K562 (cell line): ENCODE measurements around the gene CENPT. TPM values are rescaled to one million over a fixed set of nuclear protein-coding genes. Genes with fewer than 3 reads are reported as not detected.

Experiments
- CBFA2T3 ChIP-seq: fragments of 450-650 bp; IDR thresholded peaks from 2 replicates; pipeline ENCODE4 v1.6.1; 2017
- CHD4 ChIP-seq: fragments of 200-600 bp; sonication (generic); IDR thresholded peaks from 3 replicates; pipeline ENCODE4 v1.6.1; 2012; ENCODE audit warnings: low read depth, mild to moderate bottlenecking, mixed read lengths, low read length, inconsistent platforms; ENCODE audit not compliant: insufficient read depth, insufficient replicate concordance, poor library complexity, severe bottlenecking
- CREBBP ChIP-seq: IDR thresholded peaks from one replicate; pipeline ENCODE4 v1.6.1; 2012; ENCODE audit warnings: low read depth, mild to moderate bottlenecking, control low read depth, inconsistent platforms, low read length
- IRF1 ChIP-seq: sonication (generic); formaldehyde crosslinking; IDR thresholded peaks from 2 replicates; pipeline ENCODE4 v1.8.0; 2022; ENCODE audit warnings: missing genetic modification reagents, mild to moderate bottlenecking, borderline replicate concordance
- KDM5B ChIP-seq: fragments of 200-600 bp; sonication (generic); IDR thresholded peaks from 2 replicates; pipeline ENCODE4 v1.6.1; 2012; ENCODE audit warnings: low read depth, mild to moderate bottlenecking, moderate library complexity, low read length, control low read depth, inconsistent platforms; ENCODE audit not compliant: insufficient replicate concordance
- NCOR1 ChIP-seq: fragments of 450-650 bp; IDR thresholded peaks from 2 replicates; pipeline ENCODE4 v1.6.1; 2016; ENCODE audit warnings: mild to moderate bottlenecking, moderate library complexity
- NELFE ChIP-seq: IDR thresholded peaks from 2 replicates; pipeline ENCODE4 v1.6.1; 2011; ENCODE audit warnings: mild to moderate bottlenecking; ENCODE audit not compliant: insufficient read depth, insufficient read length
- PKNOX1 ChIP-seq: fragments of 450-650 bp; IDR thresholded peaks from 2 replicates; pipeline ENCODE4 v1.6.1; 2016
- PPARD ChIP-seq: fragments of 250-450 bp; sonication (Bioruptor Pico); IDR thresholded peaks from 2 replicates; pipeline ENCODE4 v1.8.0; 2022; ENCODE audit warnings: inconsistent platforms, mild to moderate bottlenecking, moderate library complexity
- SMARCE1 ChIP-seq: fragments of 450-650 bp; IDR thresholded peaks from 2 replicates; pipeline ENCODE4 v1.7.1; 2016; ENCODE audit warnings: mild to moderate bottlenecking
- ZKSCAN3 ChIP-seq: fragments of 250-450 bp; sonication (Bioruptor Pico); IDR thresholded peaks from 2 replicates; pipeline ENCODE4 v1.4.0; 2020
- ZMIZ1 ChIP-seq, 2 experiments: fragments of 150-350 bp in 1 of 2; IDR thresholded peaks; 2 replicates each; pipeline ENCODE4 v1.6.1; 2012 to 2016; ENCODE audit warnings: low read depth in 2 of 2, low read length in 2 of 2, mild to moderate bottlenecking in 1 of 2, moderate library complexity in 1 of 2
- ZNF668 ChIP-seq: fragments of 250-450 bp; sonication (Bioruptor Pico); IDR thresholded peaks from 2 replicates; pipeline ENCODE4 v1.8.0; 2022; ENCODE audit warnings: mild to moderate bottlenecking, inconsistent platforms
- polyA plus RNA-seq, 8 experiments: library from polyadenylated mRNA; depleted of rRNA in 4 of 8; stranded (reverse) in 5 of 8; unstranded in 3 of 8; fragments of >200 nt; fragmentation: Nextera tagmentation in 2 of 8; fragmentation: Illumina TruSeq in 1 of 8; extraction: Ambion mirVana in 2 of 8; extraction: Trizol in 1 of 8; gene quantifications; 2 replicates each; pipeline versions ENCODE4 v1.2.1 to v1.2.3, GENCODE V29; 2011 to 2014; ENCODE audit warnings: inconsistent platforms in 1 of 8, missing spikeins in 1 of 8
- total RNA-seq, 7 experiments: library from RNA; depleted of rRNA in 6 of 7; stranded (reverse); fragments of >200 nt in 6 of 7; fragmentation: Illumina TruSeq in 2 of 7; extraction: Trizol in 2 of 7; gene quantifications; 2 replicates each; pipeline versions ENCODE4 v1.2.1 to v1.2.3, GENCODE V29; 2011 to 2021; ENCODE audit warnings: low replicate concordance in 1 of 7
- TF ChIP-seq, protein P1 (sequence below): fragments of 250-450 bp; sonication (Bioruptor Pico); IDR thresholded peaks from 2 replicates; pipeline ENCODE4 v1.4.0; 2020; ENCODE audit warnings: borderline replicate concordance
- TF ChIP-seq, protein P2 (sequence below): IDR thresholded peaks from 2 replicates; pipeline ENCODE4 v1.6.1; 2011; ENCODE audit warnings: borderline replicate concordance, low read depth, mild to moderate bottlenecking, moderate library complexity, low read length; ENCODE audit not compliant: insufficient read depth, poor library complexity, severe bottlenecking
- TF ChIP-seq, protein P3 (sequence below): fragments of 450-650 bp; IDR thresholded peaks from 2 replicates; pipeline ENCODE4 v1.6.1; 2017; ENCODE audit warnings: antibody characterized with exemption

The CENPT gene
- total and polyA plus RNA-seq, 9 of the 15 experiments (the other 6 are each of a cell fraction or from before 2014, with no cell fraction given), result 3.6 to 94.2 (median 44.1) TPM

DNA sequence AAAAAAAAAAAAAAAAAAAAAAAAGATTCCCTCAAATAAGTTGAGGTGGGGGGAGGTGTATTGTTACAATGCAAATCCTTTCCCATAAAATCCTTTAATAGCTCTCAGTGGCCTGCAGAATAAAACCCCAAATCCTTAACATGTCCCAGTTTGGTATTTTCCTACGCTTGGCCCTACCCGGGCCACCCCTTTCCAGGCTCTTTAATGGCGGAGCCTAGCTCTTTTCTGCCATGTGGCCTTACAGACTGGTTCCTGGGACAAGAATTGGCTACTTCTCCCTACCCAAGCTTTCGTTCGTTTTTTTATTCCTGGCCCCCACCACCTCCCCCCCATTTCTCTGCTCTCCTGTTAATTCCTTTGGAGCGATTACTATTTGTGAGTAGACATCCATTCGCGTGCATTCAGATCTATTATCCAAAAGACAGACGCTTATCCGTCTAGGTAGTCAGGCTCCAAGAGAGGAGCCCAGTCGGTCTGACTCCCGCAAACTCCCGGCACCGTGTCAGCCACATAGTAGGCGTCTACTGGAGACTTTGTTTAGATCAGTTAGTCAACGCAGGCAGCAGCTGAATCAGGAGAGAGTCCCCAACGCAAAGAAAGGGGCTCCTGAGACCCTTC lies 6.2 kb downstream of the CENPT start (continued):
- TF ChIP-seq CHD4 (no peak), ZKSCAN3 (no peak), ZMIZ1 (IDR thresholded peaks at IDR 0.05; ENCODE audit: low read depth in 2 of 2, low read length in 2 of 2) (no peak), SMARCE1 (0 out of 2 replicates have a peak, but pooled peaks have one; percentile 25), IRF1 (no peak), NELFE (no peak), CBFA2T3 (no peak), NCOR1 (no peak), CREBBP (no peak), PKNOX1 (no peak), ZNF668 (CRISPR knock-in tag) (no peak), PPARD (CRISPR knock-in tag) (no peak), KDM5B (no peak)
- TF ChIP-seq, protein P1, sequence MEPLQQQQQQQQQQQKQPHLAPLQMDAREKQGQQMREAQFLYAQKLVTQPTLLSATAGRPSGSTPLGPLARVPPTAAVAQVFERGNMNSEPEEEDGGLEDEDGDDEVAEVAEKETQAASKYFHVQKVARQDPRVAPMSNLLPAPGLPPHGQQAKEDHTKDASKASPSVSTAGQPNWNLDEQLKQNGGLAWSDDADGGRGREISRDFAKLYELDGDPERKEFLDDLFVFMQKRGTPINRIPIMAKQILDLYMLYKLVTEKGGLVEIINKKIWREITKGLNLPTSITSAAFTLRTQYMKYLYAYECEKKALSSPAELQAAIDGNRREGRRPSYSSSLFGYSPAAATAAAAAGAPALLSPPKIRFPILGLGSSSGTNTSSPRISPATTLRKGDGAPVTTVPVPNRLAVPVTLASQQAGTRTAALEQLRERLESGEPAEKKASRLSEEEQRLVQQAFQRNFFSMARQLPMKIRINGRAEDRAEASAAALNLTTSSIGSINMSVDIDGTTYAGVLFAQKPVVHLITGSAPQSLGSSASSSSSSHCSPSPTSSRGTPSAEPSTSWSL, result no peak
- TF ChIP-seq, protein P2, sequence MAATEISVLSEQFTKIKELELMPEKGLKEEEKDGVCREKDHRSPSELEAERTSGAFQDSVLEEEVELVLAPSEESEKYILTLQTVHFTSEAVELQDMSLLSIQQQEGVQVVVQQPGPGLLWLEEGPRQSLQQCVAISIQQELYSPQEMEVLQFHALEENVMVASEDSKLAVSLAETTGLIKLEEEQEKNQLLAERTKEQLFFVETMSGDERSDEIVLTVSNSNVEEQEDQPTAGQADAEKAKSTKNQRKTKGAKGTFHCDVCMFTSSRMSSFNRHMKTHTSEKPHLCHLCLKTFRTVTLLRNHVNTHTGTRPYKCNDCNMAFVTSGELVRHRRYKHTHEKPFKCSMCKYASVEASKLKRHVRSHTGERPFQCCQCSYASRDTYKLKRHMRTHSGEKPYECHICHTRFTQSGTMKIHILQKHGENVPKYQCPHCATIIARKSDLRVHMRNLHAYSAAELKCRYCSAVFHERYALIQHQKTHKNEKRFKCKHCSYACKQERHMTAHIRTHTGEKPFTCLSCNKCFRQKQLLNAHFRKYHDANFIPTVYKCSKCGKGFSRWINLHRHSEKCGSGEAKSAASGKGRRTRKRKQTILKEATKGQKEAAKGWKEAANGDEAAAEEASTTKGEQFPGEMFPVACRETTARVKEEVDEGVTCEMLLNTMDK, result no peak
- TF ChIP-seq, protein P3, sequence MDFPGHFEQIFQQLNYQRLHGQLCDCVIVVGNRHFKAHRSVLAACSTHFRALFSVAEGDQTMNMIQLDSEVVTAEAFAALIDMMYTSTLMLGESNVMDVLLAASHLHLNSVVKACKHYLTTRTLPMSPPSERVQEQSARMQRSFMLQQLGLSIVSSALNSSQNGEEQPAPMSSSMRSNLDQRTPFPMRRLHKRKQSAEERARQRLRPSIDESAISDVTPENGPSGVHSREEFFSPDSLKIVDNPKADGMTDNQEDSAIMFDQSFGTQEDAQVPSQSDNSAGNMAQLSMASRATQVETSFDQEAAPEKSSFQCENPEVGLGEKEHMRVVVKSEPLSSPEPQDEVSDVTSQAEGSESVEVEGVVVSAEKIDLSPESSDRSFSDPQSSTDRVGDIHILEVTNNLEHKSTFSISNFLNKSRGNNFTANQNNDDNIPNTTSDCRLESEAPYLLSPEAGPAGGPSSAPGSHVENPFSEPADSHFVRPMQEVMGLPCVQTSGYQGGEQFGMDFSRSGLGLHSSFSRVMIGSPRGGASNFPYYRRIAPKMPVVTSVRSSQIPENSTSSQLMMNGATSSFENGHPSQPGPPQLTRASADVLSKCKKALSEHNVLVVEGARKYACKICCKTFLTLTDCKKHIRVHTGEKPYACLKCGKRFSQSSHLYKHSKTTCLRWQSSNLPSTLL, result no peak
